Naive thymus-derived CD8-positive, alpha-beta T cell (primary cell): Measurements from ENCODE around the gene CLCN2. TPM values are rescaled to one million over a fixed set of nuclear protein-coding genes. Genes with fewer than 3 reads are reported as not detected.
A peak's percentile ranks its signal among the peaks of the same experiment; 100 is the strongest.

Experiments used
- ATAC-seq, 2 donors: fragments of 150-1000 bp; cut with Tn5 transposase in 1 of 2; sonication (Bioruptor Pico), chemical (Tn5 transposase) in 1 of 2; 1 replicate in 1 of 2; 2 replicates in 1 of 2; pipeline ENCODE4 v1.10.0; 2021; ENCODE audit warnings: mild to moderate bottlenecking in 2 of 2, moderate library complexity in 2 of 2
- POLR2A ChIA-PET: fragments of 350-600 bp; sonication (Branson Sonifier 250); formaldehyde crosslinking; loops from one replicate; lab custom pipeline; 2021; ENCODE audit warnings: antibody characterized with exemption; lab: Charles Lee
- DNase-seq, 10 donors: peaks; one replicate each; pipeline versions ENCODE4 v3.0.0 to v3.0.0-alpha.2; 2020 to 2022
- H3K27ac Mint-ChIP-seq, 10 donors: one replicate each; pipeline ENCODE4 v1.8.0; 2020 to 2022; ENCODE audit warnings: mild to moderate bottlenecking in 10 of 10, mixed read lengths in 10 of 10, moderate library complexity in 4 of 10, inconsistent platforms in 1 of 10
- H3K27me3 Mint-ChIP-seq, 5 donors: one replicate each; pipeline ENCODE4 v1.8.0; 2021 to 2022; ENCODE audit warnings: mixed read lengths in 5 of 5
- H3K36me3 Mint-ChIP-seq, 3 donors: one replicate each; pipeline ENCODE4 v1.8.0; 2020 to 2022; ENCODE audit warnings: mixed read lengths in 3 of 3, mild to moderate bottlenecking in 2 of 3, inconsistent platforms in 1 of 3
- H3K4me1 Mint-ChIP-seq, 4 donors: one replicate each; pipeline ENCODE4 v1.8.0; 2021 to 2022; ENCODE audit warnings: mixed read lengths in 4 of 4
- H3K4me3 Mint-ChIP-seq, 10 donors: one replicate each; pipeline ENCODE4 v1.8.0; 2020 to 2022; ENCODE audit warnings: mild to moderate bottlenecking in 10 of 10, mixed read lengths in 10 of 10, moderate library complexity in 6 of 10, inconsistent platforms in 1 of 10
- H3K9me3 Mint-ChIP-seq, 9 donors: one replicate each; pipeline ENCODE4 v1.8.0; 2020 to 2022; ENCODE audit warnings: mixed read lengths in 9 of 9, mild to moderate bottlenecking in 3 of 9, inconsistent platforms in 1 of 9, moderate library complexity in 1 of 9
- polyA plus RNA-seq, 3 donors: library from polyadenylated mRNA; unstranded; fragments of 300-500 nt; fragmentation: Illumina TruSeq; gene quantifications; one replicate each; pipeline ENCODE4 v1.2.3, GENCODE V29; 2021
- total RNA-seq, 8 experiments: library from RNA in 2 of 8; stranded (reverse) in 2 of 8; gene quantifications; one replicate each; pipeline ENCODE4 v1.2.3 and lab custom pipeline; 2021 to 2026

Gene CLCN2
- total and polyA plus RNA-seq, 5 experiments from 2014 or later: 0.12 to 6.3 (median 1.1) TPM

DNA sequence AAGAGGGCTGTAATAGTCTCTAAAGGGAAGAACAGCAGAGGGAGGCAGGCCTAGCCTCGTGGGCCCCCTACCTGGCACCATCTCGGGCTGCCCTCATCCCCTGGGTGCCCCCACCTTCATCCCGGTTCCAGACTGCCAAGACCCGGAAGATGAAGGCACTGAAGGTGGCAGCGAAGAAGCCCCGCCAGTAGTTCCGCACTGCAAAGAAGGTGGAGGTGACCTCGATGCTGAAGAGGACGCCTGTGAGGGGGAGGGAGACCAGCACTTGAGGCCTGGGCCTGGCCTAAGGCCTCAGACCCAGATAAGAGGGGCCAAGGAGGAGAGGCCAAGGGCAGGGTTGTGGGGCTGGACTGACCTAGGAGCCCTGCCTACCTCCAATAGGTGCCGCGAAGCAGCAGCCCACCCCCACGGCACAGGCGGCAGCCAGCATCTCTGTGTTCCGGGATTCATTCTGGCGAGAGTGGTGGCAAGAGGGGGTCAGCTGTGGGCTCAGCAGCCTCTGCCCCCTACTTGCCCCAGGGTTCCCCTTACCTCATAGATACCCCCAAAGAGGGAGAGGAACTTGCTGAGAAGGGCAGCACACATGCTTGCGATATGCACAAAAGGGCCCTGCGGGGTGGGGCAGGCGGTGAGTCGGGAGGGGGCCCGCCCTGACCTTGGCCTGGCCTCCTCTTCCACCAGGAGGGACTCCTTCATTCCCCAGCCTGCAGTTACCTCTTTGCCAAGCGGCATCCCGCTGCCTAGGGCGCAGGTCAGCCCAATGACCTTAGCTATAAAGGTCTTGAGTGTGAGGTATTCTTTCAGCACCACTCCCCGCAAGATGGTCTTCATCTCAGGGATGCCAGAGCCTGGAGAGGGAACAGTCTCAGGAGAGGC, 3.9 kb downstream of the CLCN2 start:
- POLR2A ChIA-PET: no interaction called here
- ATAC-seq (no peak), DNase-seq (peak in 1 of 10 donors; percentile 28)
- H3K27me3 Mint-ChIP-seq: no peaks in the 10 kb centered on the region
- H3K27ac Mint-ChIP-seq: no peak overlapping the region
- H3K36me3 Mint-ChIP-seq: peaks cover 0 to 5% (median 0%) of the 10 kb centered on the region in 3 donors
- H3K4me1 Mint-ChIP-seq: peaks cover 7 to 21% (median 12%) of the 10 kb centered on the region in 4 donors
- peak overlapping the region in 2 of 10 donors; percentile 45 to 48 for H3K4me3 Mint-ChIP-seq
- H3K9me3 Mint-ChIP-seq: no peaks in the 10 kb centered on the region

DNA sequence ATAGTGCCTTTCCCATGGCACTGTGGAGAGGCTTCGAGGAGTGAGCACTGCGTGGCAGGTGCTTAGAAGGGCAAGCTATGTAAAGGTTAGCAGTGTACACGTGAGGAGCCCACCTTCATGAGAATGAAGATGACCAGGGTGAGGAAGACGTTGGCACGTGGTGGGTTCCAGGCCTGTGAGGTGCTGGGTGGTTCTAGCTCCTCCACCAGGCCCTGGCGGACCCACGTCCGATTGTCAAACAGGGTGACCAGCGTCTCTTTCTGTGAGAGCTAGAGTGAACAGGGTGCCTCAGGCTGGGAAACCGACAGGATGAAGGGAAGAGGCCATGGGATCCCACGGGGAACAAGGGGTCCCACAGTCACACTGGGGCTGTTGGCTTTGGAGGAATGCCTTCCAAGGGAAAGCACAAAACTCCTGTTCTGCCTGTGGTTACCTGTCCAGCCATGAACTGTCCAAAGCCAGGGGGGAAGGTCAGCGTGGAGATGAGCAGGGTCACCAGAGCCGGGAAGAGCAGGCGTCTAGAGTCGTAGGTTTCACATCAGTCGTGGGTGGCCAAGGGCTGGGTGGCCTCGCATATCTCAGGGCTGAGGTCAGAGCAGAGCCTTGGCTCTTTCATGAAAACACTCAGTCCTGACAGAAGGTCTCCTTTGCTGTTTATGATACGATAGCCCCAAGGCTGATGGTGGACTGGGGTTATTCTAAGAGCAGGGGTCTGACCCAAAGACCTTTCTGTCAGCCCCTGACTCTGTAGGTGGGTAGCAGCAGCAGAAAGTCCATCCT, 6.0 kb downstream of the CLCN2 start:
- no peak overlapping the region for H3K4me3 Mint-ChIP-seq
- DNase-seq: no peak
- peak overlapping the region in 2 of 10 donors; percentile 9 to 79 for H3K27ac Mint-ChIP-seq

DNA sequence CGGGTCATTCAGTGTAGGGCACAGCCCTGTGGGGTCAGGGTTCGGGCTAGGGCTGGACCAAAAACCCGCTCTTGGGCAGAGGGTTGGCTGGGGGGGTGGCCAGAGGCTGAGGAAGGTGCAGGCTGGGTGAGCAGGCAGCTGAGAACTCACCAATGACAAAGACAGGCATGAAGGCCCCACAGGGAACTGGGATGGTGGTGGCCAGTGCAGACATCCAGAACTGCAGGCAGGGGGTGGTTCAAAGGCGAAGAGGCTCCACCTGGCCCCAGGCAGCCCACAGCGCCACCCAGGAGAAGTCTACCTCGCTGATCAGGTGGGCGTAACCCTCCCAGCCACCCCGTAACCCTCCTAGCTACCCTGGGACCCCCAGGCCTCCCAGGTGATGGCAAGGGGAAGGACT, 6.7 kb downstream of the CLCN2 start:
- Mint-ChIP-seq H3K4me3 (no peak overlapping the region), H3K36me3 (peaks cover 0 to 5% (median 0%) of the 10 kb centered on the region in 3 donors), H3K4me1 (peaks cover 0 to 3% (median under 1%) of the 10 kb centered on the region in 4 donors), H3K27me3 (no peaks in the 10 kb centered on the region), H3K27ac (no peak overlapping the region), H3K9me3 (no peaks in the 10 kb centered on the region)
- POLR2A ChIA-PET: no interaction called here
- no peak for ATAC-seq
- DNase-seq: no peak

More for the DNA sequence above, 6.0 kb downstream of the CLCN2 start:
- no peaks in the 10 kb centered on the region for H3K9me3 Mint-ChIP-seq
- no peaks in the 10 kb centered on the region for H3K27me3 Mint-ChIP-seq
- H3K4me1 Mint-ChIP-seq: peaks cover 2 to 9% (median 5%) of the 10 kb centered on the region in 4 donors
- ATAC-seq: no peak
- POLR2A ChIA-PET: no interaction called here
- peaks cover 0 to 5% (median 0%) of the 10 kb centered on the region in 3 donors for H3K36me3 Mint-ChIP-seq

DNA sequence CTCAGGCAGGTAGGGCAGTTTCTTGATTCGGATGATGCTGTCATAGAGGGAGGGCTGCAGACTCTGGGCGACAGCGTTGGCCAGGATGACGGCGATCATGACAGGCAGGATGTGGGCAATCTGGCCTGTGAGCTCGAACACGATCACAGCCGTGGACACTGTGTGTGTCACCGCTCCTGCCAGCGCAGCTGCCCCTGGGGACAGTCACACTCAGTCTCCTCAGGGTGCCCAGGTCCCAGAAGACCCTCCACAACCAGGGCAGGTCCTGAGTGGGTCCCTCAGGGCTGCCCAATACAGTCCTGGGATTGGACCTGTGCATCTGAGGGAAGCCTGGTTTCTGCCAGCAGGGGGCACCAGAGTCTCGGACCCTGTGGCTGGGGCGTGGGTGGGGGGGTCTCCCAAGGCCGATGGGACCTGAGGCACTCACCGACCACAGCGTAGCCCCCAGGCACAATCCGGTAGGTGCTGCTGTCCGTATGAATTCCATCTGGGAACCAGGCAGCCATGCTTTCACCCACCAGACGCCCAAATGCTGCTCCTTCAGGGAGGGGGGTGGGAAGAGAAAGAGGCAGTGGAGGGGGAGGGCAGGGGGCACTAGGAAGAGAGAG, 7.2 kb downstream of the CLCN2 start:
- H3K4me1 Mint-ChIP-seq: peaks cover 0 to 3% (median 0%) of the 10 kb centered on the region in 4 donors
- no peak overlapping the region for H3K27ac Mint-ChIP-seq
- peak overlapping the region in 1 of 10 donors; percentile 22 for H3K4me3 Mint-ChIP-seq
- H3K27me3 Mint-ChIP-seq: no peaks in the 10 kb centered on the region
- DNase-seq (peak; percentile 26 to 82 (median 56)), ATAC-seq (peak; percentile 81 to 96)
- POLR2A ChIA-PET: interaction anchor here (1.4 kb wide), 1 partner anchor 8 kb away, joined by 7 read pairs; no protein-coding TSS in a partner anchor
- peaks cover 0 to 5% (median 0%) of the 10 kb centered on the region in 3 donors for H3K36me3 Mint-ChIP-seq
- no peaks in the 10 kb centered on the region for H3K9me3 Mint-ChIP-seq

DNA sequence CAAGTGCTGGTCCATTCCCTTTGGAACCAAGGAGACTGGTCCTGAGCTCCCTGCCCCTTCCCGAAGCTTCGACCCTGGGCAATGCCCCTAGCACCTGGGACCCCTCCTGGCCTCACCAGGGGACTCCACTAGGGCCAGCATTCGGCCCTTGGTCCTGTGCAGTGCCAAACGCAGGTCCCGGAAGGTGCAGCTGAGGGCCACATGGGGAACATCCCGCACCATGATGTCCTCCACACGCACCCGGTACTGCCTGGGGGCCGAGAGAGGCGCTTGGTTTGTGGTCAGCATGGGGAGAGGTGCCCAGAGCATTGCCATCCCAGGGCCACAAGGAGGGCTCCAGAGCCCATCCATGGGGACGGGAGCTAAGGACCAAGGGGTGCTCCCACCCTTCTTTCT, 7.9 kb downstream of the CLCN2 start:
- DNase-seq: no peak
- H3K27me3 Mint-ChIP-seq: no peaks in the 10 kb centered on the region
- ATAC-seq: no peak
- peaks cover 0 to 3% (median 0%) of the 10 kb centered on the region in 4 donors for H3K4me1 Mint-ChIP-seq
- H3K36me3 Mint-ChIP-seq: peaks cover 0 to 5% (median 0%) of the 10 kb centered on the region in 3 donors
- no peak overlapping the region for H3K27ac Mint-ChIP-seq
- no peak overlapping the region for H3K4me3 Mint-ChIP-seq
- H3K9me3 Mint-ChIP-seq: no peaks in the 10 kb centered on the region
- POLR2A ChIA-PET: interaction anchor here (0.6 to 1.4 kb wide), 2 partner anchors 9 to 60 kb away, joined by 4 to 7 read pairs; no protein-coding TSS in a partner anchor

DNA sequence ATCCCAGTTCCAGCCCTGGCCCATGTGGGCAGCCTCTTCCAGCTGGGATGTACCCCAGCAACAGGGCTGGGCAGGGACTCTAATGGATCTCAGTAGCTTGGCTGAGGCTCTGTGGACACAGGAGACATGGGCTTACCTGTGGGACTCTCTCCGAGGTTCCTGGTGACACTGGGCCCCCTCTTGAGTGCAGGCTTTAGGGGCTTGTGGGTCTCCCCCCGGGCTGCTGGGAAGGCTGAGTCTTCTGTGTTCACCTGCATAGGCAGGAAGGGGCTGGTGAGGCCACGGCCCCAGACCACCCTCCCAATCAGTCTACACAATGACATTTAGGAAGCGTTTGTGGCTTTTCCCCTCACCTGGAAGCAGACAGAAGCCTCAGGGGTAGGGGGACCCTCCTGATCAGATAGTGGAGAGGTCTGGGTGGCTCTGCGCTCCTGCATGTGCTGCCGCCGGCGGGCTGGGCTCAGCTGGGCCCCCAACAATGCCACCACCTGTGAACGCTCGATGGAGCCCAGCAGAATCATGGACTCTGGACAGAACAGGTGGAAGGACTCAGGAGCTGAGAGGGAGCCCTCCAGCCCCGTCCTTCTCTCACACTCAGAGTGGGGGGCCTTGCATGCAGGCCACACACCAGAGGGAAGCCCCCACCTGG, 8.4 kb downstream of the CLCN2 start:
- H3K36me3 Mint-ChIP-seq: peaks cover 0 to 5% (median 0%) of the 10 kb centered on the region in 3 donors

DNA sequence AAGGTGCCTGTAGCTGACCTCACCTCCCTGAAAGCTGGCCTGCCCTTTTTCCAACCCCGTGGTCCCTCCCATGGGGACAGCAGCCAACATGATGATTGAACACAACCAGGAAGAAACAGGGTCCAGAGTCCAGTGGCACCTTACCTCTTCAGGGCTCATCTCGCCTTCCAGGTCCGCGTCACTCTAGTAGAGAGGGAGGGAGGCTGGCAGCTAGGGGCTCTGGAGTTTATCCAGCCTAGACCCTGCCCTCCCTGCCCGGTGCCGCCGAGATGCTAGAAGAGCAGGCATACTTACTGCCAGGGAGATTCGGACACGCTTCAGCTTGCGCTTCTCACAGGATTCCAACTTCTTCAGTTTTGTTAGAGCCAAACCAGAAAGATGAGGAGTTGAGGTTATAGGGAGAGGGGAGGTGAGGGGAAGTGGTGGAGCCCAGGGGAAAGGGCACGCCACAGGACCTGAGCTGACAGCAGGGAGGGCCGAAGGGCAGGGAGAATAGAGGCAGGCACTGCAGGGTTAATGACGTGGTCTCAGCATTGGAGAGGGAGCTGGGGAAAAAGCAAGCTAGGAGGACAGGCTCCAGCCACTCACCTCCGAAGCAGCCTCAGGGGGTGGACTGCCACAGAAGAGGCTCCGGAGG, 9.1 kb downstream of the CLCN2 start:
- peak overlapping the region in 1 of 10 donors; percentile 40 for H3K27ac Mint-ChIP-seq
- POLR2A ChIA-PET: no interaction called here

More for the DNA sequence above, 8.4 kb downstream of the CLCN2 start:
- no peak for DNase-seq
- Mint-ChIP-seq H3K27me3 (no peaks in the 10 kb centered on the region), H3K9me3 (no peaks in the 10 kb centered on the region), H3K27ac (no peak overlapping the region), H3K4me3 (no peak overlapping the region), H3K4me1 (peaks cover 0 to 3% (median 0%) of the 10 kb centered on the region in 4 donors)
- ATAC-seq: no peak
- POLR2A ChIA-PET: interaction anchor here (0.6 to 1.4 kb wide), 2 partner anchors 9 to 61 kb away, joined by 4 to 7 read pairs; no protein-coding TSS in a partner anchor

DNA sequence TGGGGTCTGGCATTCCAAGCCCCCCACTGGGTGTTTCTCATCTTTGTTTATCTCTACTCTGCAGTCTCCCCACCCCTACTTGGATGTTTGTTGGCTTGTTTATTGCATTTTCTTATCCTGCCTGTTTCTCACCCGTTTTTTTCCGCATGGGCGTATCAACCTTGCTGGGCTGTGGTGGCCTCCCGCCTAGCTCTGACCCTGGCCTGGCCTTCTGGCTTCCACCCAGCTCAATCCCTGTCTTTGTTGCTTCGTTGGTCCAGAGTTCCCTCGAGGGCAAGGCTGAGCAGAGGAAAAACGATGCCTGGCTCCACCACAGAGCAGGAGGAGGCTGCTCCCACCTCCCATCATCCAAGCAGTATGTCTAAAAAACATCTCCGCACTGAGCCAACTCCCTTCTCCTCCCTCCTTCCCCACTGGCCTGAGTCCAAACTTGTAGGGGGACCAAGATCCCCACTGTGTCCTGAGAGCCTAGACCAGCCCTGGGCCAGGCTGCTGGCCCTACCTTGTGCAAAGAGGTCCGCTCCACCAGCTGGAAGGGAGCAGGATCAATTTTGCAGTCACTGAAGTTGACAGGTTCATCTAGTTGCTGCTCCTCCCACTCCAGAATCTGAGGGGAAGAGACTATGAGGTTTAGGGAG, 9.8 kb downstream of the CLCN2 start:
- Mint-ChIP-seq H3K4me3 (no peak overlapping the region), H3K4me1 (peaks cover 0 to 3% (median 0%) of the 10 kb centered on the region in 4 donors), H3K27me3 (no peaks in the 10 kb centered on the region), H3K27ac (peak overlapping the region in 1 of 10 donors; percentile 15), H3K9me3 (no peaks in the 10 kb centered on the region), H3K36me3 (peaks cover 0 to 5% (median 0%) of the 10 kb centered on the region in 3 donors)
- ATAC-seq (no peak), DNase-seq (no peak)
- POLR2A ChIA-PET: no interaction called here

More for the DNA sequence above, 9.1 kb downstream of the CLCN2 start:
- ATAC-seq (no peak), DNase-seq (peak in 1 of 10 donors; percentile 50)
- peaks cover 0 to 5% (median 0%) of the 10 kb centered on the region in 3 donors for H3K36me3 Mint-ChIP-seq
- H3K27me3 Mint-ChIP-seq: no peaks in the 10 kb centered on the region
- peaks cover 0 to 3% (median 0%) of the 10 kb centered on the region in 4 donors for H3K4me1 Mint-ChIP-seq
- no peaks in the 10 kb centered on the region for H3K9me3 Mint-ChIP-seq
- H3K4me3 Mint-ChIP-seq: no peak overlapping the region

DNA sequence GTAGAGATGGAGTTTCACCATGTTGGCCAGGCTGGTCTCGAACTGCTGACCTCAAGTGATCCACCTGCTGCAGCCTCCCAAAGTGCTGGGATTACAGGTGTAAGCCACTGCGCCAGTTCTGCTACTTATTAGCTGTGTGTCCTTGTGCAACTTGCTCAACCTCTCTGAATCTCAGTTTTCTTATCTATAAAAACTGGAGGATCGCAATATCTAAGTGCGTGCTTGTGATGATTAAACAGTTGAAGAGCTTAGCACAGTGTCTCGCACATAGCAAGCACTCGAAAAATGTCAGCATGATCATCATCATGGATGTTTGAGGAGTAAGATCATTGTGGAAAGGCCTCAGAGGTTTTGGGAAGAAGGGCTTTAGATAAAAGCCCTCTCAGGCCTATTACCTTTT, 10.8 kb downstream of the CLCN2 start:
- POLR2A ChIA-PET: no interaction called here
- ATAC-seq: no peak
- Mint-ChIP-seq H3K4me3 (no peak overlapping the region), H3K9me3 (no peaks in the 10 kb centered on the region), H3K27me3 (no peaks in the 10 kb centered on the region), H3K4me1 (peaks cover 0 to 3% (median under 1%) of the 10 kb centered on the region in 4 donors), H3K27ac (no peak overlapping the region), H3K36me3 (peaks cover 0 to 5% (median 0%) of the 10 kb centered on the region in 3 donors)
- DNase-seq: no peak

DNA sequence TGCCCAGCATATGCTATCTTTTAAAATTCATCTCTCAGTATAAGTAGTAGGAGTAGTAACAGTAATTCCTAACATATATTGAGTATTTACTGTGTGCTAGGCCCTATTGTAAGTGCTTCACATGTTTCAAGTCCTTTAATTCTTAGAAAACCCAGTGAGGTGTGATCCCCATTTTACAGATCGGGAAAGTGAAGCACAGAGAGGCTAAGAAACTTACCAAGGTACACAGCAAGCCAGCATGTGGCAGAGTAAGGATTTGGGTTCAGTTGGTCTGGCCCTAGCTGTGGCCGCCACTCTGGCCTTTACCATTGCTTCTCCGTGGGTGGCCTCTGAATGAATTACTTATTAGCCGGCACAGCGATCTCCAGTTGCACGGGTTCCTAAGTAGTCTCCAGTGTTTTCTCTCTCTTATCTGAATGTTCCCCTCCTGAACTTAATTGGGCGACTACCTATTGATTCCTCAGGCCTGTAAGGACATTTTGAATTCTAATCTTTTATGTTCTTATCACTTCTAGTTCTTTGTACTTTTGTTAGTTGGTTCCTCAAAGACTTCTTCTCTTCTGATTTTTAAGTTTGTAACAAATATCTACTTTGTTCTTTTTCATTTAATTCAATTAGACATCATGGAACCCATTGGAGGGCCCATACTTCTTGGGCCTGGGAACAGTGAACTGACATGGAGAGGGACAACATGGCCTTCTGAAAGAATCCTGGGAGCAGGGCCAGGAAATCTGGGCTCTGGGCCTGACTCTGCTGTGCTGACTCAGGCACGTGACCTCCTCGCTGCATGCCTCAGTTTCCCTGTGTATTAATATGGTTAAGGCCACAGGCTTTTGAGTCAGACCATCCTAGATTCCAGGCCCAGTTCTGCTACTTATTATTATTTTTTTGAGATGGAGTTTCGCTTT, 11.6 kb downstream of the CLCN2 start:
- Mint-ChIP-seq H3K27ac (peak overlapping the region in 1 of 10 donors; percentile 33), H3K27me3 (no peaks in the 10 kb centered on the region), H3K4me3 (no peak overlapping the region), H3K36me3 (no peaks in the 10 kb centered on the region), H3K4me1 (peaks cover 0 to 6% (median 1%) of the 10 kb centered on the region in 4 donors), H3K9me3 (no peaks in the 10 kb centered on the region)
- POLR2A ChIA-PET: no interaction called here
- DNase-seq (no peak), ATAC-seq (no peak)
